CD14-positive monocyte (primary cell): ENCODE measurements around the gene PDGFA. TPM values are rescaled to one million over a fixed set of nuclear protein-coding genes. Genes with fewer than 3 reads are reported as not detected.

Experiments
- DNase-seq, 3 donors: peaks; one replicate each; pipeline ENCODE4 v3.0.0-alpha.2; 2011 to 2022
- H2AFZ ChIP-seq: 2 replicates; pipeline ENCODE4 v1.6.0; 2012; ENCODE audit warnings: mild to moderate bottlenecking, low read depth, low read length, inconsistent platforms; ENCODE audit not compliant: insufficient read depth, poor library complexity, severe bottlenecking
- H3K27ac ChIP-seq, 2 donors: 1 replicate in 1 of 2; 2 replicates in 1 of 2; pipeline ENCODE4 v1.5.1; 2012 to 2013; ENCODE audit warnings: low read length in 2 of 2, control low read depth in 1 of 2, inconsistent platforms in 1 of 2, low read depth in 1 of 2, mild to moderate bottlenecking in 1 of 2
- H3K27me3 ChIP-seq, 2 donors: one replicate each; pipeline versions ENCODE4 v1.6.0 to v1.6.1; 2011 to 2013; ENCODE audit warnings: low read length in 2 of 2; ENCODE audit not compliant: control insufficient read depth in 2 of 2, insufficient read depth in 2 of 2
- H3K36me3 ChIP-seq, 2 donors: replicated peaks in 1 of 2; 1 replicate in 1 of 2; 2 replicates in 1 of 2; pipeline versions ENCODE4 v1.5.1 to v1.6.1; 2012 to 2013; ENCODE audit warnings: low read length in 2 of 2, control low read depth in 1 of 2, inconsistent platforms in 1 of 2, mild to moderate bottlenecking in 1 of 2; ENCODE audit not compliant: insufficient read depth in 2 of 2, control insufficient read depth in 1 of 2
- H3K4me1 ChIP-seq, 2 donors: 1 replicate in 1 of 2; 2 replicates in 1 of 2; pipeline versions ENCODE4 v1.5.1 to v1.6.1; 2012 to 2013; ENCODE audit warnings: low read length in 2 of 2, control low read depth in 1 of 2, inconsistent platforms in 1 of 2, mild to moderate bottlenecking in 1 of 2, moderate library complexity in 1 of 2; ENCODE audit not compliant: insufficient read depth in 2 of 2, control insufficient read depth in 1 of 2
- H3K4me2 ChIP-seq: replicated peaks from 2 replicates; pipeline ENCODE3; 2012; ENCODE audit warnings: low read length, moderate library complexity, mild to moderate bottlenecking; ENCODE audit not compliant: poor library complexity, severe bottlenecking; ENCODE audit errors: extremely low read depth
- H3K4me3 ChIP-seq, 3 experiments: fragments of 200-600 bp in 1 of 3; sonication (generic) in 1 of 3; replicated peaks in 1 of 3; 1 replicate in 2 of 3; 2 replicates in 1 of 3; pipeline ENCODE4 v1.5.1; 2011 to 2013; ENCODE audit warnings: low read length in 3 of 3, mild to moderate bottlenecking in 3 of 3, control low read depth in 2 of 3, low read depth in 2 of 3, inconsistent platforms in 1 of 3, moderate library complexity in 1 of 3
- H3K79me2 ChIP-seq: 2 replicates; pipeline ENCODE4 v1.6.0; 2012; ENCODE audit warnings: mild to moderate bottlenecking, control low read depth, inconsistent platforms, low read length, moderate library complexity; ENCODE audit not compliant: insufficient read depth
- H3K9ac ChIP-seq: 2 replicates; pipeline ENCODE4 v1.6.0; 2017; ENCODE audit warnings: low read length, mild to moderate bottlenecking; ENCODE audit not compliant: insufficient read depth, poor library complexity, severe bottlenecking
- H3K9me3 ChIP-seq, 2 donors: replicated peaks in 1 of 2; 1 replicate in 1 of 2; 2 replicates in 1 of 2; pipeline versions ENCODE4 v1.5.1 to v1.6.1; 2012 to 2013; ENCODE audit warnings: low read length in 2 of 2, control low read depth in 1 of 2; ENCODE audit not compliant: control insufficient read depth in 1 of 2, insufficient read depth in 1 of 2
- H4K20me1 ChIP-seq: 2 replicates; pipeline ENCODE4 v1.6.0; 2012; ENCODE audit warnings: mild to moderate bottlenecking, low read length, control low read depth, moderate library complexity; ENCODE audit not compliant: insufficient read depth
- H3K27ac Mint-ChIP-seq, 7 donors: one replicate each; pipeline ENCODE4 v1.8.0; 2020; ENCODE audit warnings: mild to moderate bottlenecking in 7 of 7, mixed read lengths in 7 of 7, moderate library complexity in 6 of 7, inconsistent platforms in 2 of 7
- H3K27me3 Mint-ChIP-seq, 3 donors: one replicate each; pipeline ENCODE4 v1.8.0; 2021 to 2022; ENCODE audit warnings: low read depth in 3 of 3, mild to moderate bottlenecking in 3 of 3, mixed read lengths in 3 of 3, moderate library complexity in 3 of 3, inconsistent platforms in 1 of 3
- H3K36me3 Mint-ChIP-seq, 2 donors: one replicate each; pipeline ENCODE4 v1.8.0; 2020; ENCODE audit warnings: mixed read lengths in 2 of 2, inconsistent platforms in 1 of 2, mild to moderate bottlenecking in 1 of 2
- H3K4me1 Mint-ChIP-seq: one replicate; pipeline ENCODE4 v1.8.0; 2020; ENCODE audit warnings: mild to moderate bottlenecking, mixed read lengths
- H3K4me3 Mint-ChIP-seq, 2 donors: one replicate each; pipeline ENCODE4 v1.8.0; 2020; ENCODE audit warnings: mild to moderate bottlenecking in 2 of 2, mixed read lengths in 2 of 2, moderate library complexity in 1 of 2
- H3K9me3 Mint-ChIP-seq, 7 donors: one replicate each; pipeline ENCODE4 v1.8.0; 2020 to 2022; ENCODE audit warnings: mixed read lengths in 7 of 7, mild to moderate bottlenecking in 6 of 7, moderate library complexity in 6 of 7, inconsistent platforms in 2 of 7
- WGBS: methylation state at CpG from one replicate; pipeline ENCODE4 v1.1.5; 2013; ENCODE audit warnings: missing lambda C conversion rate; ENCODE audit not compliant: insufficient coverage; 5-methylcytosine and 5-hydroxymethylcytosine counted together
- intact Hi-C, 2 donors: fragments of 100-400 bp; cut with micrococcal nuclease; formaldehyde crosslinking; loops; one replicate each; pipeline versions ENCODE4 v1.15.0 to v1.15.1; 2023
- polyA plus RNA-seq, 3 donors: library from polyadenylated mRNA; depleted of rRNA in 1 of 3; unstranded in 2 of 3; stranded (reverse) in 1 of 3; fragments of 300-500 nt in 2 of 3; fragments of >200 nt in 1 of 3; fragmentation: Illumina TruSeq in 2 of 3; gene quantifications; 1 replicate in 2 of 3; 2 replicates in 1 of 3; pipeline ENCODE4 v1.2.3, GENCODE V29; 2012 to 2021
- TF ChIP-seq, protein P1 (sequence below): fragments of 200-600 bp; IDR thresholded peaks from one replicate; pipeline ENCODE4 v1.8.0; 2022; ENCODE audit warnings: antibody characterized with exemption, mild to moderate bottlenecking

PDGFA gene
- polyA plus RNA-seq, 3 donors = 0.29 TPM; not detected in 2

DNA sequence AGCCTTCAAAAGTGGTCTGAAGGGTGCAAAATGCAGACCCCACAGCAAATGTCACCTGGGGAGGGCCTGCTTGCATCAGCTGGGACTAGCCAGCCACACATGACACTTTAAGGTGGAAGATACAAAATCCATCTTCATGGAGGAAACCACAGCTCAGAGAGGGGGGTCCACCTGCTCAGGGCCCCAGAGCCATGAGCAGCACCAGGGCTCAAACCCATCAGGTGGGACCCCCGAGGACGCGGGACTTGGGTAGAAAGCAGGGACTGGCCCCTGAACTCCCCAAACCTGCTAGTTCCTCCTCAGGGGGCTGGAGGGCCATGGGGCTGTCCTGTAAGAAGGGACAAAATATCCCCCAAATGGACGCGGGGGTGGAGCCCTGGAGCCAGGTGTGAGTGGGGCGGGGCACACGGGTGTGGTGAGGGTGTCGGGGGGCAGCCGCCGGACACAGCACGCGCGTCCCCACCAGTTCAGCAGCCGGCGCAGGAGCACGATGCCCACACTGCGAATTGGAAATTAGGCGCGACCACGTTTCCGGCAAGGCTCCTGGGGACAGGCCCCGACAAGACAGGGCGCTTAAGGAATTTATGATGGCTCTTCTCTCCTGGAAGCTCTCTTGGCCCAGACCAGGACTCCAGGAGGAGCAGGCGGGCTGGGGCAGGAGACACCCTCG lies 8.0 kb downstream of the PDGFA start:
- intact Hi-C loops = no loop called here
- 99% methylated on average over 23 of the region's 25 CpGs for WGBS
- no peak overlapping the region for H3K27ac Mint-ChIP-seq
- TF ChIP-seq, protein P1, sequence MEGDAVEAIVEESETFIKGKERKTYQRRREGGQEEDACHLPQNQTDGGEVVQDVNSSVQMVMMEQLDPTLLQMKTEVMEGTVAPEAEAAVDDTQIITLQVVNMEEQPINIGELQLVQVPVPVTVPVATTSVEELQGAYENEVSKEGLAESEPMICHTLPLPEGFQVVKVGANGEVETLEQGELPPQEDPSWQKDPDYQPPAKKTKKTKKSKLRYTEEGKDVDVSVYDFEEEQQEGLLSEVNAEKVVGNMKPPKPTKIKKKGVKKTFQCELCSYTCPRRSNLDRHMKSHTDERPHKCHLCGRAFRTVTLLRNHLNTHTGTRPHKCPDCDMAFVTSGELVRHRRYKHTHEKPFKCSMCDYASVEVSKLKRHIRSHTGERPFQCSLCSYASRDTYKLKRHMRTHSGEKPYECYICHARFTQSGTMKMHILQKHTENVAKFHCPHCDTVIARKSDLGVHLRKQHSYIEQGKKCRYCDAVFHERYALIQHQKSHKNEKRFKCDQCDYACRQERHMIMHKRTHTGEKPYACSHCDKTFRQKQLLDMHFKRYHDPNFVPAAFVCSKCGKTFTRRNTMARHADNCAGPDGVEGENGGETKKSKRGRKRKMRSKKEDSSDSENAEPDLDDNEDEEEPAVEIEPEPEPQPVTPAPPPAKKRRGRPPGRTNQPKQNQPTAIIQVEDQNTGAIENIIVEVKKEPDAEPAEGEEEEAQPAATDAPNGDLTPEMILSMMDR = no peak
- H3K27me3 ChIP-seq = peaks cover 8 to 22% of the 10 kb centered on the region in 2 donors
- H3K4me3 ChIP-seq = no peak overlapping the region
- no peaks in the 10 kb centered on the region for H3K36me3 ChIP-seq
- H2AFZ ChIP-seq = no peak overlapping the region
- DNase-seq = no peak
- no peak overlapping the region for H3K27ac ChIP-seq
- H3K4me2 ChIP-seq = no peak overlapping the region
- peaks cover 0 to 2% (median 0%) of the 10 kb centered on the region in 7 donors for H3K9me3 Mint-ChIP-seq
- H3K4me1 Mint-ChIP-seq = no peaks in the 10 kb centered on the region
- no peak overlapping the region for H3K9ac ChIP-seq
- H3K27me3 Mint-ChIP-seq = peaks cover 22 to 30% (median 30%) of the 10 kb centered on the region in 3 donors
- H3K4me3 Mint-ChIP-seq = no peak overlapping the region
- H3K36me3 Mint-ChIP-seq = no peaks in the 10 kb centered on the region
- H3K79me2 ChIP-seq = no peaks in the 10 kb centered on the region
- H3K4me1 ChIP-seq = no peaks in the 10 kb centered on the region
- peaks cover 0 to 5% of the 10 kb centered on the region in 2 donors for H3K9me3 ChIP-seq
- H4K20me1 ChIP-seq = no peaks in the 10 kb centered on the region

GRCh38 chr7:510782-511281 lies 8.8 kb downstream of the PDGFA start:
- Histone ChIP-seq H3K36me3 (no peaks in the 10 kb centered on the region), H3K4me2 (no peak overlapping the region), H3K4me3 (no peak overlapping the region), H3K9ac (no peak overlapping the region), H3K9me3 (peaks cover 0 to 5% of the 10 kb centered on the region in 2 donors), H3K27ac (no peak overlapping the region), H3K79me2 (no peaks in the 10 kb centered on the region), H3K4me1 (no peaks in the 10 kb centered on the region), H4K20me1 (no peaks in the 10 kb centered on the region), H2AFZ (no peak overlapping the region), H3K27me3 (peaks cover 3 to 15% of the 10 kb centered on the region in 2 donors)
- TF ChIP-seq, protein P1 = no peak
- no peak overlapping the region for H3K27ac Mint-ChIP-seq
- no peaks in the 10 kb centered on the region for H3K9me3 Mint-ChIP-seq
- no peak overlapping the region for H3K4me3 Mint-ChIP-seq
- H3K27me3 Mint-ChIP-seq = peaks cover 15 to 23% (median 23%) of the 10 kb centered on the region in 3 donors
- H3K36me3 Mint-ChIP-seq = no peaks in the 10 kb centered on the region
- DNase-seq = no peak
- no peaks in the 10 kb centered on the region for H3K4me1 Mint-ChIP-seq
- WGBS = 76% methylated on average over 21 of the region's 25 CpGs
- intact Hi-C loops = no loop called here
